HG03135 (cell line): ENCODE results near the gene SUSD4.

Experiments
- ATAC-seq: cut with Tn5 transposase; IDR thresholded peaks from one replicate; pipeline ENCODE4 v1.9.1; 2021; ENCODE audit warnings: mild to moderate bottlenecking, moderate library complexity; ENCODE audit not compliant: unreplicated experiment

Gene SUSD4

DNA sequence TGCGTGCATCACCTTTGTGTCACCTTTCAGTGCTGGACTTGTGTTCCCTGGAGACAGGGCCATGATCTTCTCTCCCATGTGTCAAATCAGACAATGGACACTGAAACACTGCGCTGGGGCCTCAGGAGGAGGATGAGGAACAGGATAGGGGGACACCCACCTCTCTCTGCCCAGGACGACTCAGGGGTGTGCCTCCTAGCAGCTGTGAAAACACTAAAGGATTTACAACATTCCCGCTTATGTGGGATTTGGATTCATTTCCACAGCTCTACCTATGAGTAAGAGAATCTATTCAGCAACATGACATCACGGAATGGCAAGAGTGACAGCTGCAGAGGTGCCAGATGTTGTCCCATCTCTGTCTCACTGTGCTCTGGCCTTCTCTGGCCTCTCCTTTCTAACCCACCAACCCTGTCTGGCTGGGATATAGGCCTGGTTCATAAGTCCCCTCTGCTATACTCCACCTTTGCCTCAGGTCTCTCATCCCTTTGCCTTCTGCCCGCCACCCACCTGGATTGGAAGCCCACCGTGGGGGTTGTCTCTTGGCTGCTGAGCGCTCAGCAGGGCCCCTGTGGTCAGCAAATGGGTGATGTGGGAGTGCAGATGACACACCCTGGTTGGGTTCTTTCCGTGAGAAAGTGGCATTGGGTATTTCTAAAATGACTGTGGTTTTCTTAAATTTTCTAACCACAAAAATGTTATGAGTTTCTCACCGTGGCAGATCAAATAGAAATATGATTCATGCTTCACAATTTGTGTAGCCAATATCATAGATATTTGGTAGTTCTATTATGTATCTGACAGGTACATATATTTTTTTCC is 173.9 kb downstream of the SUSD4 start:
- ATAC-seq: no peak

DNA sequence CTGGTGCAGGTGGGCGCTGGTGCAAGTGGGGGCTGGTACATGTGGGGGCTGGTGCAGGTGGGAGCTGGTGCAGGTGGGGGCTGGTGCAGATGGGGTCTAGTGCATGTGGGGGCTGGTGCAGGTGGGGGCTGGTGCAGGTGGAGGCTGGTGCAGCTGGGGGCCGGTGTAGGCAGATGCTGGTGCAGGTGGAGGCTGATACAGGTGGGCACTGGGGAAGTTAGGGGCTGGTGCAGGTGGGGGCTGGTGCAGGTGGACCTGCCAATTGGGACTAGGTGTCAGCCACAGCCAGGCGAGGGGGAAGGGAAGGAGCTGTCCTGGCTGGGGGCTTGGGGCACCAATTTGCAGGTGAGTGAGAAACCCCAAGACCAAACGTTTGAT is 174.5 kb downstream of the SUSD4 start:
- no peak for ATAC-seq

DNA sequence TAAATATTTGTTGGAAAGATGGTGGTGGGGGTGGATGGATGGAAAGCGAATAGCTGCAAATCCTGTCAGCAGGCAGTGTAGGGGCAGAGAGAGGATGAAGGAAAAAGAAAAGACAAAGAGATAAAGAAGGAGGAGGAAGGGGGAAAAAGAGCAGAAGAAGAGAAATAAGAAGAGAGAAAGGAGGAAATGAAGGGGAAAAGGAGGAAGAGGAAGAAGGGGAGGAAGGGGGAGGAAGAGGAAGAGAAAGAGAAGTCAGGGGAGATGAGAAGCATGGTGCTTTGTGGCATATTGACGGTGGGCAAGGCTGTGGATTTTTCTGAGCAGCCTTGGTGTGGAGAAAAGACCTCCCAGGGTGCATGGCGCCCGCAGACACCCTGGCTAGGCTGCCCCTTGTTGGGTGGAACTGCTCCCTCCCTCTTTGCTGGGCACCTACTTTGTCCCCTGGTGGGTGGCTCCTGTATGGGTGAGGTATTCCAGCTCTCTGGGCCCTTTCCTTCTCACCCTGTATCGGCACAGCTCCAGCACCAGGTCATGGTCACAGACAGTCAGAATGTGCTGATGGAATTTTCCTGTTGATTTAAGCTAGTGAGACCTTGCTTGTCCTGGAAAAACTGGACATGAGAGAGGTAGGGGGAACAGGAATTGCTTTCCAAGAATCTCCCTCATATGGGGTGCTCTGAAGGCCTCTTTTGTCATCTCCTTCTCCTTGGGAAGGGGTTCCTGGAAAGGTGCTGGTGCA is 175.2 kb downstream of the SUSD4 start:
- ATAC-seq: no peak

DNA sequence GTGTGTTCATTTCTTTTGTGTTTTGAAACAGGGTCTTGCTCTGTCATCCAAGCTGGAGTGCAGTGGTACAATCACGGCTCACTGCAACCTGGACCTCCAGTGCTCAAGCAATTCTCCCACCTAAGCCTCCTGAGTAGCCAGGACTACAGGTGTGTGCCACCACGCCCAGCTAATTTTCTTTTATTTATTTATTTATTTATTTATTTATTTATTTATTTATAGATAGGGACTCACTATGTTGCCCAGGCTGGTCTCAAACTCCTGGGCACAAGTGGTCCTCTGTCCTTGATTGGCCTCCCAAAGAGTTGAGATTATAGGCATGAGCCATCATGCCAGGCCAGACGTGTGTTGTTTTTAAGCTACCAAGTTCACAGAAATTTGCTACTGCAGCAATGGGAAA is 177.2 kb downstream of the SUSD4 start:
- ATAC-seq: no peak

DNA sequence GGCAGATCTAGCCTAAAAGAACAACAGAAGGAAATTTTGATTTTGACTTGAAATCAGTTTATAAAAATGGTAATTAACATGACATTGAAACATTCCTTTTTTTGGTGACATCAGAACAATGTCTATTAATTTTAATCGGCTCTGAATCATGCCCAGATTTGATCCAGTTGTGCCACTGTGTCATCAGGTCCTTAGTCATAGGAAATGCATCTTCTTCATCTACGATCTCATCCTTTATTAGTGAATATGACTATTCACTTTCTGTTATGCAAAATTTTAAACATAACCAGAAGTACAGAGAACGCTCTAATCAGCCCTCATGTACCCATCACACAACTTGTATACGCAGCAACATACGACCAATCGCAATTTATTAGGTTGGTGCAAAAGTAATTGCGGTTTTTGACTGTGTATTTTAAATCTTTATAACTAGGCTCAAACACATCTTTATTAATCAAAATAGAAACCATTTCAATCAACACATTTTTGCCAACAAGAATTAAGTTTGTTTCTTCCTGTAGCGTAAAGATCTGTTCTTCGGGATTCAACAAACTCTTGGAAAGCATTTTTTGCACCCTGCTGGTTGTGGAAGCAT is 180.6 kb downstream of the SUSD4 start:
- no peak for ATAC-seq

DNA sequence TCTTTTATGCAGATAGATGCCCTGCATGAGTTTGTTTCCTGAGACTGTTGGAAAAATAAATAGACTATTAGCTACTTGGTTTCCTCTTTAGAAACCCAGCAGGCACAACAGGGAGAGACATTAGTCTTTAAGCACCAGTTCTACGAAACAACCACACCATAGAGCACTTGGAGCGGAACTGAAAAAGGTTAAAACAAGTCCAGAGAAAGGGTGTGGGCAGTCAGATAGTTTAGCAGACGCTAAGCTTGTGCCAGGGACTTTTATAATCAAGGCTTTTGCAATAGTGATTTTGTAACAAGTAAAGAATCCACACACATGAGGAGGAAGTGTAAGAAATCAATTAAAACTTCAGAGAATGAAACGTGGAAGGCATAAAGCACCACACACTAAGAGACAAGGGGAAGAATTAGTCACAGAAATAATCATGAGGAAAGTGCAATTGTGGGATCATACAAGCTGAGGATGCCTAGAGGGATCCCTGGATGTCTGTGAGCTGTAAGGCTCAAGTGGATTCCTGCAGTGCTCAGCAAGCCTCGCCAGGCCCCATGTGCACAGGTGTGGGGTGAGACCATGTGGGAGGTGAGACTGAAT is 183.2 kb downstream of the SUSD4 start:
- ATAC-seq: no peak

DNA sequence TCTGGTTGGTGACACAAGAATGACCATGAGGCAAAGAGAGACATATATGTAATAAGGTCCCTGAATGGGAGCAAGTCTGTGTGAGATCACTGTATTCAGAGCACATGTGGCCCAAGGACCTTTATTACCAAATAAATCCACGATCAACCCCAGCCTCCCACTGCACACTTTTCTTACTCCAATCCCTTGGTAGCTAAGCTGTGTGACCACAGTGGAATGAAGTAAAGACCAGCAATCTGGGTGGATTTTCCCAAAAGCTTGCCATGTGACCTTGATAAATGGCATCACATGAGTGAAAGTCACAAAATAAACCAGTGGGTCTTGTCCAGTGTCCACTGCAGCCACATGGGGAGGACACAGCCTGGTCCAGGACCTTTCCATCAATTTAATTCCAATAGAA is 184.2 kb downstream of the SUSD4 start:
- no peak for ATAC-seq

DNA sequence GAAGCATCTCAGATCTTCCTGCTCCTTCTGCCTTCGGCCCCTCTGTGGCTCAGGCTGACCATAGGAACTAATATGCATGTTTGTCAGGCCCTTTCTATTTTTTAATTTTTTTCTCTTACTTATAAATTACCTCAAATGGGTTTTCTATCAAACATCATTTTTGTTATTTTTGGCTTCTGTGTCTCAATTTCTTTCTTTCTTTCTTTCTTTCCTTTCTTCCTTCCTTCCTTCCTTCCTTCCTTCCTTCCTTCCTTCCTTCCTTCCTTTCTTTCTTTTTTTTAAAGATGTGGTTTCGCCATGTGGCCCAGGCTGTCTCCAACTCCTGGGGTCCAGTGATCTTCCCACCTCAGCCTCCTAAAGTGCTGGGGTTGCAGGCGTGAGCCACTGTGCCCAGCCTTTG is 184.7 kb downstream of the SUSD4 start:
- ATAC-seq: no peak

DNA sequence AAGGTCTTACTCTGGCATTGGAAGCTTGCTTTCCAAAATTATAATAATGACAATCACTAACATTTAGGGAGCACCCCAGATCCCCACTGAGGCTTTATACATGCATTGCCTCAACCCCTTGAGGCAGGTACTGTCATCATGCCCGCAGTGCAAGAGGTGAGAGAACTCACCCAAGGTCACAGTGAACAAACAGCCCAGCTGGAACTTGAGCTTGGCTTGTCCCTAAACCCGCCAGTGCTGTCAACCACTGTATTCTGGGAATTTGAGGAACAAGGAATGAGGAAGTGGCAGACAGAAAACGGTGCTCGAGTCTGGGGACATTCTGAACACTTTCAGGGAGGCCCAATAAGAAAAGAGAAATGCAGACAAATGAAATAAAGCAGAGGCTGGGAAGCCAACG is 186.3 kb downstream of the SUSD4 start:
- ATAC-seq: no peak

DNA sequence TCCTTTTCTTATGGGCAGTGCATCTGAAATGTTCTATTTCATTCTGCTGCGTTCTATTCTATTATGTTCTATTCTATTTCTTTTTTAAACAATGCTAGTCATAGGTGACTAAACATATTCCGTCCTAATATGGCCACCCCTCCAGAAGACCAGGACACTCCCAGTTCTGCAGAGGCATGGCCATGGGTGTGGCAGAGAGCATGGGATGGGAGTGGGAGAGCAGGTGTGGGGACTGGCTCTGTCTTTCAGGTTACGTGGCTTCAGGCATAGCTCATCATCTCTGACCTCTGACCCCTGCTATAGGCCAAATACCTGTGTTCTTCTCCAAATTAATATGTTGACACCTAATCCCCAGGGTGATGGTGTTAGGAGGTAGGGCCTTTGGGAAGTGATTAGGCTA is 187.5 kb downstream of the SUSD4 start:
- ATAC-seq: no peak

DNA sequence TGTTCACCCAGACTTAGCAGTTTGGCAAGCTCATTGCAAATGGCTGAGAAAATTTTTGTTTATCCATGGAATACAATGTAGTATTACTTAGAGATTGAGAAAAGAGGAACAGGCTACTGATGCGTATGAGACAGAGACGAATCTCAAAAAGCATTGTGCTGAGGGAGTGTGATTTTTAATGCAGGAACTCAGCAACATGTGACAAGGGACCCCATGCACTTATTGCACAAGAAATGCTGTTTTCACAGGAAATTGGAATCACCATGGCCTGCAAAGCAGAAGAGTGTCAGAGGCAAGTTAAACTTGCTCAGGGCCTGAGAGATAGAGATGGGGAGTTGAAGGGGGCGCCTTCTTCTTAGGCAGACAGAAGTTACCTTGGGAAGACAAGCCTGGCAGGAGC is 188.3 kb downstream of the SUSD4 start:
- no peak for ATAC-seq

DNA sequence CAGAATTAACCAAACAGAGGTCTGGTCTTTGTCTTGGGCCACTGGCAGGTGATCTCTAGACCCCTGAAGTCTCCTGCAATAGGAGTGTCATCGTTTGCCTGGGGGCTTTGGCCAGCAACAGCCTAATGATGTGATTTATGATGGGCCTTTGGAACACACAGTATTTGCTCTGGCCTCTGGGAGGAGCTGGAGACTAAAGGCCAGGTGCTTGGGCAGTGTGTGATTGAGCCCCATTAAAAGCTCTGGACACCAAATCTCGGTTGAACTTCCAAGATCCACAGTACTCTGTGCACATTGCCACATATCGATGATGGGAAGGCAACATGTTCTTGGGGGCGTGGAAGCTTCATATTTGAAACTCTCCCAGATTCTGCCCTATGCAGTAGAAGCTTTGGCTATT is 188.9 kb downstream of the SUSD4 start:
- ATAC-seq: no peak
